Gastroesophageal sphincter (tissue), 4 donors: ENCODE measurements around the gene FBXW7. TPM values are rescaled to one million over a fixed set of nuclear protein-coding genes. Genes with fewer than 3 reads are reported as not detected.
A peak's percentile ranks its signal among the peaks of the same experiment; 100 is the strongest.

ENCODE experiments used
- ATAC-seq: fragments of 150-250 bp; one replicate; pipeline ENCODE4 v1.9.1; 2016; ENCODE audit warnings: mild to moderate bottlenecking, moderate library complexity
- H3K27ac ChIP-seq, 4 donors: fragments of 200-600 bp; sonication (generic) in 3 of 4; 1 replicate in 3 of 4; 2 replicates in 1 of 4; pipeline ENCODE4 v1.5.1; 2016 to 2019
- H3K27me3 ChIP-seq: fragments of 200-600 bp; sonication (generic); one replicate; pipeline ENCODE4 v1.5.1; 2019
- H3K36me3 ChIP-seq, 2 donors: fragments of 200-600 bp; sonication (generic); one replicate each; pipeline ENCODE4 v1.5.1; 2019; ENCODE audit warnings: control low read depth in 1 of 2
- H3K4me1 ChIP-seq, 3 donors: fragments of 200-600 bp; sonication (generic); 1 replicate in 2 of 3; 2 replicates in 1 of 3; pipeline ENCODE4 v1.5.1; 2016 to 2019; ENCODE audit warnings: control low read depth in 2 of 3
- H3K4me3 ChIP-seq, 2 donors: fragments of 200-600 bp; sonication (generic); one replicate each; pipeline ENCODE4 v1.5.1; 2019; ENCODE audit warnings: mild to moderate bottlenecking in 1 of 2, moderate library complexity in 1 of 2
- H3K9me3 ChIP-seq, 3 donors: fragments of 200-600 bp; sonication (generic); one replicate each; pipeline ENCODE4 v1.5.1; 2017 to 2019; ENCODE audit warnings: control low read depth in 2 of 3
- CTCF ChIP-seq, 4 experiments: fragments of 200-600 bp in 2 of 4; fragments of 450-650 bp in 2 of 4; sonication (generic) in 1 of 4; IDR thresholded peaks; one replicate each; pipeline ENCODE4 v1.5.1; 2017 to 2019; ENCODE audit warnings: antibody characterized with exemption in 4 of 4, mild to moderate bottlenecking in 2 of 4, moderate library complexity in 2 of 4
- EP300 ChIP-seq: sonication (generic); formaldehyde crosslinking; IDR thresholded peaks from one replicate; pipeline ENCODE4 v1.6.1; 2017; ENCODE audit warnings: antibody characterized with exemption, mild to moderate bottlenecking
- POLR2A ChIP-seq, 2 donors: fragments of 450-650 bp; IDR thresholded peaks; one replicate each; pipeline ENCODE4 v1.6.1; 2017; ENCODE audit warnings: antibody characterized with exemption in 2 of 2, mild to moderate bottlenecking in 2 of 2, moderate library complexity in 1 of 2
- POLR2AphosphoS5 ChIP-seq: sonication (generic); formaldehyde crosslinking; IDR thresholded peaks from one replicate; pipeline ENCODE4 v1.6.1; 2017; ENCODE audit warnings: antibody characterized with exemption
- WGBS, 2 donors: methylation state at CpG; one replicate each; pipeline ENCODE4 v1.1.5; 2018; ENCODE audit warnings: low coverage in 1 of 2; 5-methylcytosine and 5-hydroxymethylcytosine counted together
- total RNA-seq, 4 donors: library from RNA; depleted of rRNA; stranded (reverse); fragments of >200 nt; gene quantifications; one replicate each; pipeline ENCODE4 v1.1.0, GENCODE V29; 2016

The FBXW7 gene
- total RNA-seq, 4 donors from 2014 or later = 55.1 to 120 (median 85.5) TPM

- WGBS, 2 donors = 86 to 94% methylated on average over 2 of the region's 2 CpGs
- ATAC-seq = no peak
- TF ChIP-seq EP300 = no peak
- no peak for TF ChIP-seq POLR2A (IDR thresholded peaks at IDR 0.05)
- no peak for TF ChIP-seq POLR2AphosphoS5
- no peak for TF ChIP-seq CTCF (IDR thresholded peaks at IDR 0.05)
- Histone ChIP-seq H3K36me3 (peaks cover 0 to 5% of the 10 kb centered on the region in 2 donors), H3K9me3 (no peaks in the 10 kb centered on the region), H3K4me1 (peaks cover 0 to 8% (median 0%) of the 10 kb centered on the region in 3 donors), H3K27ac (no peak overlapping the region), H3K4me3 (no peak overlapping the region), H3K27me3 (no peaks in the 10 kb centered on the region)
Measured at GRCh38 chr4:152415980-152416379, 119.9 kb downstream of the FBXW7 start.

GRCh38 chr4:152408514-152409327 is 127.2 kb downstream of the FBXW7 start:
- no peaks in the 10 kb centered on the region for H3K27me3 ChIP-seq
- no peak overlapping the region for H3K4me3 ChIP-seq
- no peak for ATAC-seq
- H3K4me1 ChIP-seq = no peaks in the 10 kb centered on the region
- WGBS, 2 donors = 62 to 67% methylated on average over 3 of the region's 3 CpGs
- H3K36me3 ChIP-seq = peaks cover 0 to 5% of the 10 kb centered on the region in 2 donors
- no peak overlapping the region for H3K27ac ChIP-seq
- TF ChIP-seq POLR2AphosphoS5 (no peak), EP300 (no peak), POLR2A (IDR thresholded peaks at IDR 0.05) (no peak), CTCF (IDR thresholded peaks at IDR 0.05) (peak in 3 of 4 experiments; percentile 11 to 49 (median 29))
- no peaks in the 10 kb centered on the region for H3K9me3 ChIP-seq

GRCh38 chr4:152401424-152401823 is 134.5 kb downstream of the FBXW7 start:
- no peaks in the 10 kb centered on the region for H3K9me3 ChIP-seq
- 83 to 97% methylated on average over 1 to 3 of the region's 3 CpGs for WGBS, 2 donors
- no peaks in the 10 kb centered on the region for H3K36me3 ChIP-seq
- no peak overlapping the region for H3K4me3 ChIP-seq
- no peak overlapping the region for H3K27ac ChIP-seq
- TF ChIP-seq POLR2A (IDR thresholded peaks at IDR 0.05) = no peak
- TF ChIP-seq CTCF (IDR thresholded peaks at IDR 0.05) = no peak
- TF ChIP-seq EP300 = no peak
- TF ChIP-seq POLR2AphosphoS5 = no peak
- no peaks in the 10 kb centered on the region for H3K4me1 ChIP-seq
- H3K27me3 ChIP-seq = no peaks in the 10 kb centered on the region
- ATAC-seq = no peak

GRCh38 chr4:152399246-152399645 is 136.6 kb downstream of the FBXW7 start:
- H3K9me3 ChIP-seq = no peaks in the 10 kb centered on the region
- H3K27me3 ChIP-seq = no peaks in the 10 kb centered on the region
- TF ChIP-seq CTCF (IDR thresholded peaks at IDR 0.05) (no peak), POLR2AphosphoS5 (no peak), EP300 (no peak), POLR2A (IDR thresholded peaks at IDR 0.05) (no peak)
- no peak for ATAC-seq
- H3K36me3 ChIP-seq = no peaks in the 10 kb centered on the region
- H3K4me1 ChIP-seq = no peaks in the 10 kb centered on the region
- H3K27ac ChIP-seq = no peak overlapping the region
- no peak overlapping the region for H3K4me3 ChIP-seq

GRCh38 chr4:152398060-152398459 is 137.8 kb downstream of the FBXW7 start:
- no peaks in the 10 kb centered on the region for H3K9me3 ChIP-seq
- no peaks in the 10 kb centered on the region for H3K36me3 ChIP-seq
- TF ChIP-seq EP300 (no peak), POLR2AphosphoS5 (no peak), POLR2A (IDR thresholded peaks at IDR 0.05) (no peak)
- no peak for ATAC-seq
- H3K27ac ChIP-seq = no peak overlapping the region
- H3K4me1 ChIP-seq = no peaks in the 10 kb centered on the region
- H3K27me3 ChIP-seq = no peaks in the 10 kb centered on the region
- no peak overlapping the region for H3K4me3 ChIP-seq
- 78 to 83% methylated on average over 1 of the region's 1 CpG for WGBS, 2 donors
